ENCODE measurements around the gene C10orf67.

GRCh38 chr10:23205972-23206642 lies 138.5 kb downstream of the C10orf67 start:
- TF ChIP-seq MYC (IDR thresholded peaks at IDR 0.05; ENCODE audit: low read depth, low read length) (no peak), CTCF (IDR thresholded peaks at IDR 0.05; ENCODE audit: low read depth, low read length) (no peak)

All from NB4 (cell line).